HFF-Myc (cell line): ENCODE results near the gene OR2T1.

Source experiments
- DNase-seq: peaks from one replicate; pipeline ENCODE4 v3.0.0-alpha.2; 2011; ENCODE audit warnings: low read depth; ENCODE audit errors: extremely low read depth
- H3K4me3 ChIP-seq: replicated peaks from 2 replicates; pipeline ENCODE4 v1.5.1; 2011; ENCODE audit warnings: low read depth, mild to moderate bottlenecking, control low read depth, low read length
- TF ChIP-seq, protein P1 (sequence below): IDR thresholded peaks from 2 replicates; pipeline ENCODE4 v1.5.1; 2012; ENCODE audit warnings: mild to moderate bottlenecking, low read depth, low read length, control low read depth; ENCODE audit errors: missing control alignments

The OR2T1 gene

GRCh38 chr1:248376916-248377315 lies 25.9 kb upstream of the OR2T1 start:
- TF ChIP-seq, protein P1, sequence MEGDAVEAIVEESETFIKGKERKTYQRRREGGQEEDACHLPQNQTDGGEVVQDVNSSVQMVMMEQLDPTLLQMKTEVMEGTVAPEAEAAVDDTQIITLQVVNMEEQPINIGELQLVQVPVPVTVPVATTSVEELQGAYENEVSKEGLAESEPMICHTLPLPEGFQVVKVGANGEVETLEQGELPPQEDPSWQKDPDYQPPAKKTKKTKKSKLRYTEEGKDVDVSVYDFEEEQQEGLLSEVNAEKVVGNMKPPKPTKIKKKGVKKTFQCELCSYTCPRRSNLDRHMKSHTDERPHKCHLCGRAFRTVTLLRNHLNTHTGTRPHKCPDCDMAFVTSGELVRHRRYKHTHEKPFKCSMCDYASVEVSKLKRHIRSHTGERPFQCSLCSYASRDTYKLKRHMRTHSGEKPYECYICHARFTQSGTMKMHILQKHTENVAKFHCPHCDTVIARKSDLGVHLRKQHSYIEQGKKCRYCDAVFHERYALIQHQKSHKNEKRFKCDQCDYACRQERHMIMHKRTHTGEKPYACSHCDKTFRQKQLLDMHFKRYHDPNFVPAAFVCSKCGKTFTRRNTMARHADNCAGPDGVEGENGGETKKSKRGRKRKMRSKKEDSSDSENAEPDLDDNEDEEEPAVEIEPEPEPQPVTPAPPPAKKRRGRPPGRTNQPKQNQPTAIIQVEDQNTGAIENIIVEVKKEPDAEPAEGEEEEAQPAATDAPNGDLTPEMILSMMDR, result no peak
- no peak overlapping the region for H3K4me3 ChIP-seq
- no peak for DNase-seq

DNA sequence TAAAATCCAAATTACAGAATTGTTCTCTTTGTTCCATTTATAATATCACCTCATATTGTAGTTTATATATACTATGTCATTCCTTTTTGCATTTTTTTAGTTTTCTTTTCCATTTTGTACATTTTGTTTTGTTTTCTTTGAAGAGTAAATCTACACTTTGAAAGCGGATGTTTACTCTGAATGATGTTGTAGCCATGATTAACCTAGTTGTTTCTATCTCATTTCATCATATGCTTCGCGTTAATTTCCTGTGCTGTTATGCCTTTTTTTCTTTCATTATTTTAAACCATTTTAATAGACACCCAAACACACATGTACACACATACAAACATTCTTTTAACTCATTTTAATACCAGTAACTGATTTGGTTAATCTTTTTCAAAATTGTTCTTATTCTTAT lies 22.0 kb upstream of the OR2T1 start:
- DNase-seq, result no peak
- H3K4me3 ChIP-seq, result no peak overlapping the region
- TF ChIP-seq, protein P1, result no peak

DNA sequence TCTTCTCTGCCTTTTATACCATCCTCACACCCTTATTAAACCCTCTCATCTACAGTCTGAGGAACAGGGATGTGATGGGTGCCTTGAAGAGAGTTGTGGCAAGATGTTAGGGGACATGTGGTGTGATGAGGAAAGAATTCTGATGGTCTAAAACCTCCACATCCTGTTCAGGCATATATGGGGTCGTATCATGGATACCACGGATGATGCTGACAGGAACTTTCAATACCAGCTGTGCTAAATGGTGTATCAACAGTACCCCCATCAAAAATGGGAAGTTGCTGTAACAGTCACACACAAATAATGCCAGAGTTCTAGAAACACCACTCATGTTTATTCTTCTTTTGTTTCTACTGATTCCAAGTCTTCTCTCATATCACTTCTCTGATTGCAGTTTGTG lies 14.4 kb upstream of the OR2T1 start:
- TF ChIP-seq, protein P1, result no peak
- DNase-seq, result no peak
- H3K4me3 ChIP-seq, result no peak overlapping the region

GRCh38 chr1:248393050-248393449 lies 9.8 kb upstream of the OR2T1 start:
- DNase-seq, result no peak
- TF ChIP-seq, protein P1, result no peak
- no peak overlapping the region for H3K4me3 ChIP-seq

DNA sequence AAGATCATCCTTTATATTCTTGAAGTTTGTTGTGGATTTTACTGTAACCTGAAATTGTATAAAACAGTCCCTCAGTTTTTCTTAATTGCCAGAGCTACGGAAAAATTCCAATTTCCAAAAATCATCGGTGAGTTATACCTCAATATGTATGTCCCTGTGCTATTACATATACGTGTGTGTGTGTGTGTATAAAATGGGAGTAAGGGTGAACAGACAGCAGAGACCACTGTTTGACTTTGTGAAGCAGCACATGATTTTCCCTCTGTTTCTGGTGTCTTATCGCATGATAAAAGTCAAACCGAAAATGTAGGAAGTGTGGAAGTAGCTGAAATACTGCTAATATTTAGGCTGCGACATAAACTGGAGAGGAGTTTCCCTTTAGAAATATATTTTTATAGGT lies 1.2 kb downstream of the OR2T1 start:
- DNase-seq, result no peak
- H3K4me3 ChIP-seq, result no peak overlapping the region
- TF ChIP-seq, protein P1, result no peak

GRCh38 chr1:248406721-248407692 lies 4.2 kb downstream of the OR2T1 start:
- no peak overlapping the region for H3K4me3 ChIP-seq
- DNase-seq, result no peak
- TF ChIP-seq, protein P1, result no peak

DNA sequence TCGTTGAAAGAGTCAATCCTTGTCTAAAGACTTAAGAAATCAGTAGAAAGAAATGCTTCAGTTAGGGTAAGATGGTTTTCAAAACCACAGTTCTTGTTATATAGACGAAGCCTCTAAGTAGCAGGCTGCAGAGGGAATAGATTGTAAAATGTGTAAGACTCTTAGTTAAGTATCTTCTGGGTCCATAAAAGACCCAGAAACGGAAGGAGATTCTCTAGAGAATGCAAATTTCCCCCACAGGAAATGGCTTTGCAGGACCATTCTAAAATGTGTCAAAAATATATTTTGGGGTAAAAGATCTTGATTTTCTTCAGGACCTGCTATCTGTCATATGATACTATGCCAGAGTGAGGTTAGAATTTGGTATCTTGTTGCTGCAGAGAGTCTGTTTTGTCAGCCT lies 13.4 kb downstream of the OR2T1 start:
- H3K4me3 ChIP-seq, result no peak overlapping the region
- DNase-seq, result no peak
- TF ChIP-seq, protein P1, result no peak
